T-helper 1 cell (primary cell): ENCODE measurements around the gene LOXL4.

Experiments
- DNase-seq, 5 donors: peaks; one replicate each; pipeline ENCODE4 v3.0.0-alpha.2; 2012 to 2020

LOXL4 gene

DNA sequence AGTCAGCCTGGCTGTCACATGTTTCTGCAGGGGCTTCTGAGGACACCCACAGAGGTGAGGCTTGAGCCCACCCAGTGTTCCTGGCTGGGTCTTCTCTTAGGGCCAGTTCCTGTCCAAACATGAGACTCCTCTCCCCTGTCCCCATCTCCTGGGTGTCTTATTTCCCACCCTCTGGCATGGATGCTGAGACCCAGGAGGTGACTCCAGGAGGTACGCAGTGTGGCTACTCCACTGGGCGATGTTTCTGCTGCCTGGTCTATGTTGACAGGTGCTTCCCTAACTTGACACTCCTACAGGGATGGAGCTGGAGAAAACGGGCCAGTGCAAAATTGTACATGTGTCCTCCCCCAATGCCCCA lies 26.3 kb upstream of the LOXL4 start:
- no peak for DNase-seq

GRCh38 chr10:98293550-98294269 lies 25.7 kb upstream of the LOXL4 start:
- no peak for DNase-seq

GRCh38 chr10:98292971-98293370 lies 25.0 kb upstream of the LOXL4 start:
- no peak for DNase-seq

DNA sequence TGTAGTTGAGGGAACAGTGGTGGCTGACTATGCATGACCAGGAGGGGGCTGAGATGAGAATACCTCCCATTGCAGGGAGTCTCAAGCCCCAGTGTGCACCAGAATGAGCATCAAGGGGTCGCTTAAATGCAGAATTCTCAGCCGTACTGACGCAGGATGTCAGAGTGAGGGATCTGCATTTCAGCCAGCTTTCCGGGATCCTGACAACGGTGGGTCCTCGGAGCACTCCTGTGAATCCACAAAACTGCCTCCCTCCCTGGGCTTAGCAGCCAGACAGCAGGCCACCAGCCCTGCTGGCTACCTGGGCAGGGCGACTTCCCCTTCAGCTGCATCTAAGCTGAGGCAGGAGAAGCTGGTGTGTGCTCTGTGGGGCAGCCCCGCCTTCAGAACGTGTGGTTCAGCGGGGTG lies 21.8 kb upstream of the LOXL4 start:
- no peak for DNase-seq

- no peak for DNase-seq
These were observed 19.3 kb upstream of the LOXL4 start for GRCh38 chr10:98287321-98287720.

DNA sequence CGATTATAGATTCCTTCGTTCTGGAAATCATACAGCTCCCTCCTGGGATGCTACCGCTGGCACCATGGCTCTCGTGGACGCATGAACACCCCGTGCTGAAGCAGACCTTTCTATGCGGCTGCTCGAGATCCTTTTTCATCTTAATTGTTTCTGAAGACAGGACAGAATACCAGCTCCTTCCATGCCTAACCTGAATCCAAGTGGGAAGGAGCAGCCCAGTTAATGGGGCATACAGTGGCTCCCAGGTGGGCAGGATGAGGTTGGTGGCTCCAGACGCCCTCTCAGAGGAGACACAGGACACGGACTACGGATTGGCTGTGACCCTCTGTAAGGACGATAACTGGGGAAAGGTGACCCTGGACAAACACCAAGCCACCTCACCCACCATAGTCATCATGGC lies 18.4 kb upstream of the LOXL4 start:
- no peak for DNase-seq

- no peak for DNase-seq
These were observed 17.4 kb upstream of the LOXL4 start for GRCh38 chr10:98285416-98285815.

DNA sequence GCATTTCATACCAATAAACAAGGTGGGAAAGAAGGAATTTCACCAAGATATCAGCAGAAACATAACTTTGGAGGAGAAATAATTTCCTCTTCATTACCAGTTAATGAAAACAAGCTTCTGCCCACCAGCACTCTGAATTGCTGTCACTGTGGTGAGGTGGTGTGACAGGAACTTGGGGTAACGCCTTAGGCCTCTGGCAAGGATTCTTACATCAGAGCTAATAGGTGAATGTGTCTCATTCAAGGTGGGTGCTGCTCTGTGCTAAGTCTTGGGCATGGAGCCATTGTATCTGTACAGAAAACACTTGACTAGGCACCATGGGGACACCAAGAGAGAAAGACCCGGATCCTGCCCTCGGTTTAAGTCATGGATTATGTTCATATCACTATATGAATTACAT lies 8.3 kb upstream of the LOXL4 start:
- DNase-seq, result no peak

- no peak for DNase-seq
These were observed 6.6 kb upstream of the LOXL4 start for GRCh38 chr10:98274562-98274961.

- no peak for DNase-seq
These were observed 5.3 kb upstream of the LOXL4 start for GRCh38 chr10:98273057-98273850.

DNA sequence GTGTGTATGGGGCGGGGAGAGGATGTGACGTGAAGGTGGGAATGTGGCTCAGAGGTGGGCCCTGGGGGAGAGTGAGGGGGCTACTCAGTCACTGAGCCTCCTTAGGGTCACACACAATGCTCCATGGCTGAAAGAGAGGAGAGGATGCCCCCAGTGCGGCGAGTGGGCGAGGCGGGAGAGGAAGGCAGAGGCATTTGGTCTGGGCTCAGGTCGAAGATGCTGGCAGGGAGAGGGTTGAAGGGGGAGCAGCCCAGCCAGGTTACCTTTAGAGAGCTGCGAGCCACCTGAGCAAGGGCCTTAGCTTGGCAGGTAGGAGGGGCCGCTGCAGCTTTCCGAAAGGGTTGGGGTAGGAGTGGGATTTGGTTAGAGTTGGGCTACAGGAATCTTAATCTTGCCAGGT lies 4.7 kb upstream of the LOXL4 start:
- no peak for DNase-seq

GRCh38 chr10:98272245-98272644 lies 4.3 kb upstream of the LOXL4 start:
- no peak for DNase-seq

- no peak for DNase-seq
These were observed 2.8 kb upstream of the LOXL4 start for GRCh38 chr10:98270786-98271185.

GRCh38 chr10:98270073-98270740 lies 2.2 kb upstream of the LOXL4 start:
- DNase-seq, result no peak

DNA sequence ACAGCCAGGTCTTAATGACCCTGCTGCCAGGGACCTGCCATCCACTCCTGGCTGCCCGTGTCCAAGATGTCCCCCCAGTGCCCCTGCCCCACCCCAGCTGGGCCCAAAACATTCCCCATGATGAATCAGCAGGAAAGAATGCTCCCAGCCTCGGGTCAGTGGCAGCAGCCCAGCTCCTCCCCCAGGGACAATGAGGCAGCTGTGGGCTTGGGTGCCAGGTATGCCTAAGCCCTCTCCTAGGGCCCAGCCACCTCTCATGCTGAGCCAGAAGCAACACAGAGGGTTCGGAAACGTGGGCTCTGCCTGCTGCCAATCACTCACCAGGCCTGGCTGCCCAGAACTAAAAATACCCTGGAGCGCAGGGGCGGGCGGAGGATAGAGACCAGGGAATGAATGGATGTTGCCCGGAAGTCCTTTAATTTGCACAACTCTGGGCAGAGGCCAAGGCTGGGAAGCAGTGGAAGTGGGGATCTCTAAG lies 1.5 kb upstream of the LOXL4 start:
- no peak for DNase-seq

GRCh38 chr10:98268694-98269431 lies 869 bp upstream of the LOXL4 start:
- DNase-seq, result no peak

DNA sequence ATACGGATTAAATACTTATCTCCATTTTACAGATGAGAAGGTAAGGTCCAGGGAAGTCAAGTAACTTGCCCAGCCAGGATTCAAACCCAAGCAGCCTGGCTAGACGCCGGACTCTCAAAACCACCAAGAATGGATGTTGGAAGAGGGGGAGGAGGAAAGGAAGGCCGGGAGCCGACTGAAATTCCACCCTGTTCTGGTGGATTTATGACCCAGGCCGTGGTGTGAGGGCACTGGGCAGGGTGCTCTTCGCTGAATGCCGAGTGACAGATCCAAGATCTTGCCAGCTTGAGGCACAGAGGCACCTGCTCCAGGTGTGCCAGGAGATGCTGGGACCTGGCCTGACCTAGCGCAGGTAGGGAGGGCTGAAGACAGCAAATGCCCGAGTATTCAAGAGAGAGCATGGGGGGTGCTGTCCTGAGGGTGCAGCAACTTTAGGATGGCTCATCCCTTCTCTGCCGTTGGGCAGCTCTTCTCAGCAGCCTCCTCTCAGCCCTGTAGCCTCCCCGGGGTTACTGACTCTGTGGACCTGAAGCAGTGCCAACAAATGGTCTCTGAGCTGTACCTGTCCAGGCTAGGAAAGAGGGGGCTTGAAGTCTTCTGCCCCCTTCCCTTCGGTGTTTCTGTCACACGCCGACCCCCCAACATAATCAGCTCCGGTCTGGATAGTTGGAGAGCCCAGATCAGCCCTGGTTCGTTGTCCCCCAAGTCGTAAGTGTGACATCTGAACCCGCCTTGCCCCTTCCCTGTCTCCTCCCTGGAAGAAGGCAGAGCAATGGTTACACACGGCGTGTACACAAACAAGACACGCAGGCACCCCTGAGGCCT lies 713 bp downstream of the LOXL4 start:
- no peak for DNase-seq

- DNase-seq, result no peak
These were observed 1.3 kb downstream of the LOXL4 start for GRCh38 chr10:98266647-98267046.

DNA sequence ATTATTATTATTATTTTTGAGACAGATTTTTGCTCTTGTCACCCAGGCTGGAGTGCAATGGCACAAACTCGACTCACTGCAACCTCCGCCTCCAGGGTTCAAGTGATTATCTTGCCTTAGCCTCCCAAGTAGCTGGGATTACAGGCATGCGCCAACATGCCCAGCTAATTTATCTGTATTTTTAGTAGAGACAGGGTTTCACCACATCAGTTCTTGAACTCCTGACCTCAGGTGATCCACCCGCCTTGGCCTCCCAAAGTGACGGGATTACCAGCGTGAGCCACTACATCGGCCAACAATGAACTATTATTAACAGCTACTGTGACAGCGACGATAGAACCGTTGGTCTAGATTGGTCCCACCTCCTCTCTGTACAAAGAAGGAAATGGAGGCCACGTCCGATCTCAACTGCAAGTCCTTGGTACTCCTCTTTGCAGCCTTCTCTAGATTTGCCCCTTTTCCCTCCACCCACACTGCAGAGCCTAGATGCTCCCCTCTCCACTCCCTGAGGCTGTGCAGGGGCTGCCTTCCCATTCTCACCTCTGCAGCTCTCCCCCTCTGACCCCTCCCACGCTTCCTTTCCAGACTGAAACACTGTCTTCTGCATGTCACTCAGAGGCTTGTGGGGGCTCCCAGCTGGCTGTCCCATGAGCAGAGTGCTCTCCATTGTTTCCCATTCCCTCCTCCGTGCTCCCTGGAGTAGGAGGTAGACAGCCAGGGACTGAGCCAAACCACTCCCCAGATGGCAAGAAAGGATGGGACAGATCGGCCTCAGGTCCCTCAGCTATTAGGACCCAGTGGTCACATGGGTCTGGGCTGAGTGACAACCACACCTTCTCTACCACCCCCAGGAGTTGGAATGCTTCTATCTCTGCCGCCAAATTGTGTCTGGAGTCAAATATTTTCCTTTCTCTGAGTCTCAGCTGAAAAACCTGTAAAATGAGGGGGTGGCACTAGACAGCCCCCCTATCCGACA lies 2.3 kb downstream of the LOXL4 start:
- no peak for DNase-seq

DNA sequence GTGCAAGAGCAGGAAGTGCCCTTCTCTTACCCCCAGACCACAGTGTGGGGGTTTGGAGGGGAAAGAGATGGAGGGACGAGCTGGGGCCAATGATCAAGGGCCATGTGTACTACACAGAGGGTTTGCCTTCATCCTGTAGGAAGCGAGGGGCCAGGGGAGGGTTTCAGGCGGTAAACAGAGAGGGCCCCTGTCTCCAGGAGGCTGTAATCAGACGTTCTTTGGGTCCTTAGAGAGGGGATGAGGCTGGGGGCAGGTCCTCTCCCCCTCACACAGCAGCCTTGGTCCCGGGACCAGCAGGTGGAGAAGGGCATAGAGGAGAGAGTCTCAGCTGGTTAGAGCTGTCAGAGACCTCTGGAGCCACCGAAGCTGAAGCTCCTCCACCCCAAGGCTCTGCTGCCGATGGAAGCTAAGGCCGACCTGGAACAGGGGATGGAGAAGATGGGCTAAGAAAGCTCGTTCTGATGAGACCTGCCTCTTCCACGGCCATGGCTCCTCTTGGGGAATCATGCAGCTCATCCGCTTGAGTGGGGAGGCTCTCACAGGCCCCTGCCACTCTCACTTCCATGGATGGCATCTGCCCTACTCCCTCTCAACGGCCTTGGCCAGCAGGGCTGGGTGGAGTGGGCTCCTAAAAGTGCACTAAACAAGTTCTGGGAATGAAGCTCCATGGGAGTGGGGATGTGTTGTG lies 3.5 kb downstream of the LOXL4 start:
- DNase-seq, result no peak
